AG09309 (cell line): ENCODE measurements around the gene FBXL15.

ENCODE experiments used
- DNase-seq: peaks from one replicate; pipeline ENCODE4 v3.0.0-alpha.2; 2010; ENCODE audit warnings: low read depth
- H3K4me3 ChIP-seq: 2 replicates; pipeline ENCODE4 v1.5.1; 2011; ENCODE audit warnings: mild to moderate bottlenecking, low read depth, low read length, moderate library complexity; ENCODE audit not compliant: control insufficient read depth
- TF ChIP-seq, protein P1 (sequence below): IDR thresholded peaks from 2 replicates; pipeline ENCODE4 v1.5.1; 2011; ENCODE audit warnings: mild to moderate bottlenecking, low read depth, low read length, inconsistent platforms; ENCODE audit not compliant: insufficient read depth, control insufficient read depth; ENCODE audit errors: missing control alignments

FBXL15 gene

GRCh38 chr10:102401342-102401654 lies 19.3 kb upstream of the FBXL15 start:
- TF ChIP-seq, protein P1, sequence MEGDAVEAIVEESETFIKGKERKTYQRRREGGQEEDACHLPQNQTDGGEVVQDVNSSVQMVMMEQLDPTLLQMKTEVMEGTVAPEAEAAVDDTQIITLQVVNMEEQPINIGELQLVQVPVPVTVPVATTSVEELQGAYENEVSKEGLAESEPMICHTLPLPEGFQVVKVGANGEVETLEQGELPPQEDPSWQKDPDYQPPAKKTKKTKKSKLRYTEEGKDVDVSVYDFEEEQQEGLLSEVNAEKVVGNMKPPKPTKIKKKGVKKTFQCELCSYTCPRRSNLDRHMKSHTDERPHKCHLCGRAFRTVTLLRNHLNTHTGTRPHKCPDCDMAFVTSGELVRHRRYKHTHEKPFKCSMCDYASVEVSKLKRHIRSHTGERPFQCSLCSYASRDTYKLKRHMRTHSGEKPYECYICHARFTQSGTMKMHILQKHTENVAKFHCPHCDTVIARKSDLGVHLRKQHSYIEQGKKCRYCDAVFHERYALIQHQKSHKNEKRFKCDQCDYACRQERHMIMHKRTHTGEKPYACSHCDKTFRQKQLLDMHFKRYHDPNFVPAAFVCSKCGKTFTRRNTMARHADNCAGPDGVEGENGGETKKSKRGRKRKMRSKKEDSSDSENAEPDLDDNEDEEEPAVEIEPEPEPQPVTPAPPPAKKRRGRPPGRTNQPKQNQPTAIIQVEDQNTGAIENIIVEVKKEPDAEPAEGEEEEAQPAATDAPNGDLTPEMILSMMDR = no peak
- no peak overlapping the region for H3K4me3 ChIP-seq
- no peak for DNase-seq

DNA sequence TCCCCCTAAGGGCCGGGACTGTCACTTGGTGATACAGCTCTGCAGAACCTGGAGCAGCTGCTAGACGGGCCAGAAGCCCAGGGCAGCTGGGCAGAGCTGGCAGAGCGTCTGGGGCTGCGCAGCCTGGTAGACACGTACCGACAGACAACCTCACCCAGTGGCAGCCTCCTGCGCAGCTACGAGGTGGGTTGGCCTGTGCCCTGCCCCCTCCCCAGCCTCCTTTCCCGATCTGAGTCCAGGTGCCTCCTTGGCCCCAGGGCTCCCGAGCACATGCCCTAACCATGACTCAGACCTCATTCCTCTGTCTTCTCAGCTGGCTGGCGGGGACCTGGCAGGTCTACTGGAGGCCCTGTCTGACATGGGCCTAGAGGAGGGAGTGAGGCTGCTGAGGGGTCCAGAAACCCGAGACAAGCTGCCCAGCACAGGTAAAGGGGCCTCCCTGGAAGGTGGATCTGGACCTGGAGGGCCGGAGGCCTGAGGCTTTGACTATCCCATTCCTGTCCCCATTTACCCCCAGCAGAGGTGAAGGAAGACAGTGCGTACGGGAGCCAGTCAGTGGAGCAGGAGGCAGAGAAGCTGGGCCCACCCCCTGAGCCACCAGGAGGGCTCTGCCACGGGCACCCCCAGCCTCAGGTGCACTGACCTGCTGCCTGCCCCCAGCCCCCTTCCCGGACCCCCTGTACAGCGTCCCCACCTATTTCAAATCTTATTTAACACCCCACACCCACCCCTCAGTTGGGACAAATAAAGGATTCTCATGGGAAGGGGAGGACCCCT lies 18.7 kb upstream of the FBXL15 start:
- TF ChIP-seq, protein P1 = no peak
- H3K4me3 ChIP-seq = no peak overlapping the region
- no peak for DNase-seq

DNA sequence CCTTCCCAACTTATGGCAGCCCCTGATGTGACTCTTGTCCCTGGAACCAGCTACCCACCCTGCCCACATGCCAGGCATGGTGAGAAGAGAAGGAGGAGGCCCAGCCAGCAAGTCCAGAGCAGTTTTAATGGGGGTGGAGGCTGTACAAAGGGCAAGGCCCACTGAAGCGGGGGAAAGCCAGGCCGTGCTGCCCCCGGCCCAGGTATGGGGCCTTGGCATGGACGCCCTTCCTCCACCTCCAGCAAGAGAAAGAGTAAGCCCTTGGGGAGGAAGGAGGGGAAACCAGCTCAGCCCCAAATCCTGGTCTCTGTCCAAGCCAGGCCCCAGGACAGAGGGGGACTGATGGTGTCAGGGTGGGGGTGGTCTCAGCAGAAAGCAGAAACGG lies 18.1 kb upstream of the FBXL15 start:
- TF ChIP-seq, protein P1 = no peak
- DNase-seq = no peak
- H3K4me3 ChIP-seq = no peak overlapping the region

GRCh38 chr10:102403115-102403514 lies 17.5 kb upstream of the FBXL15 start:
- H3K4me3 ChIP-seq = no peak overlapping the region
- TF ChIP-seq, protein P1 = no peak
- DNase-seq = no peak

GRCh38 chr10:102404361-102405107 lies 16.1 kb upstream of the FBXL15 start:
- no peak for DNase-seq
- no peak overlapping the region for H3K4me3 ChIP-seq

GRCh38 chr10:102405108-102405571 lies 15.5 kb upstream of the FBXL15 start:
- no peak overlapping the region for H3K4me3 ChIP-seq
- no peak for DNase-seq
- TF ChIP-seq, protein P1 = no peak

More at GRCh38 chr10:102404361-102405107, 16.1 kb upstream of the FBXL15 start:
- TF ChIP-seq, protein P1 = no peak
